ENCODE data around the gene SLC48A1.

The SLC48A1 gene

GRCh38 chr12:47734725-47735480, 38.1 kb upstream of the SLC48A1 start:
- no peak for DNase-seq (ENCODE audit: low read depth, low spot score)
- no peak overlapping the region for H3K9ac ChIP-seq (ENCODE audit: insufficient read length)
- H3K36me3 ChIP-seq (ENCODE audit: insufficient read depth, low read length) = no peaks in the 10 kb centered on the region
- TF ChIP-seq FOXP2 (optimal IDR thresholded peaks at IDR 0.05; ENCODE audit: control extremely low read depth, extremely low read length, insufficient read depth) = no peak
- TF ChIP-seq POLR2AphosphoS5 (IDR thresholded peaks at IDR 0.05; ENCODE audit: borderline replicate concordance, low read depth, low read length) = no peak
- no peak for TF ChIP-seq EZH2 (IDR thresholded peaks at IDR 0.05)
- no peak overlapping the region for H3K27ac ChIP-seq
- no peaks in the 10 kb centered on the region for H3K9me3 ChIP-seq (ENCODE audit: low read depth, low read length)
- H3K4me3 ChIP-seq = no peak overlapping the region

GRCh38 chr12:47735649-47736048, 37.4 kb upstream of the SLC48A1 start:
- no peak overlapping the region for H3K9ac ChIP-seq (ENCODE audit: insufficient read length)
- H3K27ac ChIP-seq = no peak overlapping the region
- DNase-seq (ENCODE audit: low read depth, low spot score) = no peak

GRCh38 chr12:47736216-47736615, 36.8 kb upstream of the SLC48A1 start:
- no peak for TF ChIP-seq FOXP2 (optimal IDR thresholded peaks at IDR 0.05; ENCODE audit: control extremely low read depth, extremely low read length, insufficient read depth)
- no peak for TF ChIP-seq POLR2AphosphoS5 (IDR thresholded peaks at IDR 0.05; ENCODE audit: borderline replicate concordance, low read depth, low read length)
- no peak for TF ChIP-seq EZH2 (IDR thresholded peaks at IDR 0.05)
- Histone ChIP-seq H3K9me3 (ENCODE audit: low read depth, low read length) (no peaks in the 10 kb centered on the region), H3K36me3 (ENCODE audit: insufficient read depth, low read length) (no peaks in the 10 kb centered on the region), H3K4me3 (no peak overlapping the region), H3K27ac (no peak overlapping the region), H3K9ac (ENCODE audit: insufficient read length) (no peak overlapping the region)
- no peak for DNase-seq (ENCODE audit: low read depth, low spot score)

More at GRCh38 chr12:47735649-47736048, 37.4 kb upstream of the SLC48A1 start:
- Histone ChIP-seq H3K36me3 (ENCODE audit: insufficient read depth, low read length) (no peaks in the 10 kb centered on the region), H3K9me3 (ENCODE audit: low read depth, low read length) (no peaks in the 10 kb centered on the region), H3K4me3 (no peak overlapping the region)
- TF ChIP-seq EZH2 (IDR thresholded peaks at IDR 0.05) (no peak), POLR2AphosphoS5 (IDR thresholded peaks at IDR 0.05; ENCODE audit: borderline replicate concordance, low read depth, low read length) (no peak)

GRCh38 chr12:47736877-47737676, 36.0 kb upstream of the SLC48A1 start:
- H3K9ac ChIP-seq (ENCODE audit: insufficient read length) = no peak overlapping the region
- no peaks in the 10 kb centered on the region for H3K36me3 ChIP-seq (ENCODE audit: insufficient read depth, low read length)
- no peak for DNase-seq (ENCODE audit: low read depth, low spot score)
- no peak overlapping the region for H3K27ac ChIP-seq
- H3K9me3 ChIP-seq (ENCODE audit: low read depth, low read length) = no peaks in the 10 kb centered on the region
- TF ChIP-seq EZH2 (IDR thresholded peaks at IDR 0.05) = no peak
- TF ChIP-seq FOXP2 (optimal IDR thresholded peaks at IDR 0.05; ENCODE audit: control extremely low read depth, extremely low read length, insufficient read depth) = no peak
- no peak for TF ChIP-seq POLR2AphosphoS5 (IDR thresholded peaks at IDR 0.05; ENCODE audit: borderline replicate concordance, low read depth, low read length)
- H3K4me3 ChIP-seq = no peak overlapping the region

- H3K27ac ChIP-seq = no peak overlapping the region
- H3K9me3 ChIP-seq (ENCODE audit: low read depth, low read length) = no peaks in the 10 kb centered on the region
- H3K9ac ChIP-seq (ENCODE audit: insufficient read length) = no peak overlapping the region
- DNase-seq (ENCODE audit: low read depth, low spot score) = no peak
- H3K4me3 ChIP-seq = no peak overlapping the region
- TF ChIP-seq POLR2AphosphoS5 (IDR thresholded peaks at IDR 0.05; ENCODE audit: borderline replicate concordance, low read depth, low read length) (no peak), EZH2 (IDR thresholded peaks at IDR 0.05) (no peak), FOXP2 (optimal IDR thresholded peaks at IDR 0.05; ENCODE audit: control extremely low read depth, extremely low read length, insufficient read depth) (no peak)
- no peaks in the 10 kb centered on the region for H3K36me3 ChIP-seq (ENCODE audit: insufficient read depth, low read length)
These were observed 35.0 kb upstream of the SLC48A1 start for GRCh38 chr12:47737936-47738594.

- Histone ChIP-seq H3K9ac (ENCODE audit: insufficient read length) (no peak overlapping the region), H3K9me3 (ENCODE audit: low read depth, low read length) (no peaks in the 10 kb centered on the region), H3K36me3 (ENCODE audit: insufficient read depth, low read length) (no peaks in the 10 kb centered on the region), H3K4me3 (no peak overlapping the region), H3K27ac (no peak overlapping the region)
- DNase-seq (ENCODE audit: low read depth, low spot score) = no peak
- TF ChIP-seq EZH2 (IDR thresholded peaks at IDR 0.05) = no peak
- TF ChIP-seq POLR2AphosphoS5 (IDR thresholded peaks at IDR 0.05; ENCODE audit: borderline replicate concordance, low read depth, low read length) = no peak
- TF ChIP-seq FOXP2 (optimal IDR thresholded peaks at IDR 0.05; ENCODE audit: control extremely low read depth, extremely low read length, insufficient read depth) = no peak
These were observed 33.7 kb upstream of the SLC48A1 start for GRCh38 chr12:47739297-47739696.

- H3K27ac ChIP-seq = no peak overlapping the region
- H3K9ac ChIP-seq (ENCODE audit: insufficient read length) = no peak overlapping the region
- no peaks in the 10 kb centered on the region for H3K9me3 ChIP-seq (ENCODE audit: low read depth, low read length)
- no peak for TF ChIP-seq POLR2AphosphoS5 (IDR thresholded peaks at IDR 0.05; ENCODE audit: borderline replicate concordance, low read depth, low read length)
- TF ChIP-seq EZH2 (IDR thresholded peaks at IDR 0.05) = no peak
- no peak for TF ChIP-seq FOXP2 (optimal IDR thresholded peaks at IDR 0.05; ENCODE audit: control extremely low read depth, extremely low read length, insufficient read depth)
- DNase-seq (ENCODE audit: low read depth, low spot score) = no peak
- no peak overlapping the region for H3K4me3 ChIP-seq
- H3K36me3 ChIP-seq (ENCODE audit: insufficient read depth, low read length) = no peaks in the 10 kb centered on the region
These were observed 33.1 kb upstream of the SLC48A1 start for GRCh38 chr12:47739979-47740378.
